HepG2 (cell line): ENCODE data around the gene GCN1. TPM values are rescaled to one million over a fixed set of nuclear protein-coding genes. Genes with fewer than 3 reads are reported as not detected.
A peak's percentile ranks its signal among the peaks of the same experiment; 100 is the strongest.

ENCODE experiments used
- ATM ChIP-seq: fragments of 450-650 bp; IDR thresholded peaks from 2 replicates; pipeline ENCODE4 v1.7.1; 2017; ENCODE audit warnings: mild to moderate bottlenecking, borderline replicate concordance
- HES4 ChIP-seq: sonication (generic); formaldehyde crosslinking; IDR thresholded peaks from 2 replicates; pipeline ENCODE4 v1.9.0; 2021; ENCODE audit warnings: mild to moderate bottlenecking, missing genetic modification reagents, borderline replicate concordance
- IKZF4 ChIP-seq: sonication (generic); formaldehyde crosslinking; IDR thresholded peaks from 2 replicates; pipeline ENCODE4 v1.5.1; 2020; ENCODE audit warnings: borderline replicate concordance, mild to moderate bottlenecking, low read depth, missing genetic modification reagents; ENCODE audit errors: not compliant biosample characterization
- KLF13 ChIP-seq: sonication (generic); formaldehyde crosslinking; IDR thresholded peaks from 2 replicates; pipeline ENCODE4 v1.4.0; 2020; ENCODE audit warnings: mild to moderate bottlenecking, missing genetic modification reagents
- KLF6 ChIP-seq: IDR thresholded peaks from 2 replicates; pipeline ENCODE4 v1.8.0; 2016; ENCODE audit warnings: missing biosample characterization, missing genetic modification reagents
- MED8 ChIP-seq: sonication (generic); formaldehyde crosslinking; IDR thresholded peaks from 2 replicates; pipeline ENCODE4 v1.8.1; 2023; ENCODE audit warnings: mild to moderate bottlenecking, missing genetic modification reagents; ENCODE audit not compliant: insufficient replicate concordance
- MIER3 ChIP-seq: IDR thresholded peaks from 2 replicates; pipeline ENCODE4 v1.6.1; 2016; ENCODE audit warnings: missing compliant biosample characterization, borderline replicate concordance
- NFE2L2 ChIP-seq: fragments of 150-350 bp; IDR thresholded peaks from 2 replicates; pipeline ENCODE4 v1.6.1; 2014; ENCODE audit warnings: low read length
- NR1H2 ChIP-seq: sonication (generic); formaldehyde crosslinking; IDR thresholded peaks from 2 replicates; pipeline ENCODE4 v1.8.1; 2022; ENCODE audit warnings: low read depth, missing genetic modification reagents, borderline replicate concordance
- RBM39 ChIP-seq: fragments of 200-400 bp; formaldehyde crosslinking; IDR thresholded peaks from one replicate; pipeline ENCODE4 v1.6.1; 2018; ENCODE audit warnings: antibody characterized with exemption, mild to moderate bottlenecking, low read depth, low read length; ENCODE audit not compliant: poor library complexity, severe bottlenecking
- REPIN1 ChIP-seq: sonication (generic); formaldehyde crosslinking; IDR thresholded peaks from 2 replicates; pipeline ENCODE4 v1.8.0; 2022; ENCODE audit warnings: missing genetic modification reagents, low read depth, mild to moderate bottlenecking, borderline replicate concordance
- SAP130 ChIP-seq: IDR thresholded peaks from 2 replicates; pipeline ENCODE4 v1.6.1; 2016; ENCODE audit warnings: low read depth
- ZBTB2 ChIP-seq: sonication (generic); formaldehyde crosslinking; IDR thresholded peaks from 2 replicates; pipeline ENCODE4 v1.8.0; 2022; ENCODE audit warnings: low read depth, missing genetic modification reagents
- ZBTB4 ChIP-seq: sonication (generic); formaldehyde crosslinking; IDR thresholded peaks from 2 replicates; pipeline ENCODE4 v1.4.0; 2020; ENCODE audit warnings: missing genetic modification reagents, mild to moderate bottlenecking, borderline replicate concordance
- ZFP1 ChIP-seq: IDR thresholded peaks from 2 replicates; pipeline ENCODE4 v1.6.1; 2016
- ZKSCAN1 ChIP-seq: fragments of 150-350 bp; IDR thresholded peaks from 2 replicates; pipeline ENCODE4 v1.6.1; 2014; ENCODE audit warnings: low read length
- ZNF354B ChIP-seq: sonication (generic); formaldehyde crosslinking; IDR thresholded peaks from 2 replicates; pipeline ENCODE4 v1.8.0; 2022; ENCODE audit warnings: mild to moderate bottlenecking, missing genetic modification reagents
- ZNF552 ChIP-seq: sonication (generic); formaldehyde crosslinking; IDR thresholded peaks from 2 replicates; pipeline ENCODE4 v1.9.0; 2022; ENCODE audit warnings: missing genetic modification reagents, mild to moderate bottlenecking, borderline replicate concordance
- ZNF567 ChIP-seq: sonication (generic); formaldehyde crosslinking; IDR thresholded peaks from 2 replicates; pipeline ENCODE4 v1.8.1; 2023; ENCODE audit warnings: mild to moderate bottlenecking, missing genetic modification reagents, borderline replicate concordance
- ZNF569 ChIP-seq: sonication (generic); formaldehyde crosslinking; IDR thresholded peaks from 2 replicates; pipeline ENCODE4 v1.5.0; 2020; ENCODE audit warnings: mild to moderate bottlenecking, missing genetic modification reagents, moderate library complexity, borderline replicate concordance
- ZSCAN12 ChIP-seq: sonication (generic); formaldehyde crosslinking; IDR thresholded peaks from 2 replicates; pipeline ENCODE4 v1.9.0; 2021; ENCODE audit warnings: mild to moderate bottlenecking, missing genetic modification reagents
- ZSCAN9 ChIP-seq: IDR thresholded peaks from 2 replicates; pipeline ENCODE4 v1.6.1; 2016; ENCODE audit warnings: borderline replicate concordance
- polyA plus RNA-seq, 8 experiments: library from polyadenylated mRNA; depleted of rRNA in 3 of 8; stranded (reverse) in 7 of 8; unstranded in 1 of 8; fragments of >200 nt; fragmentation: Illumina TruSeq in 4 of 8; extraction: Trizol in 4 of 8; gene quantifications; 2 replicates each; pipeline versions ENCODE4 v1.2.1 to v1.2.3, GENCODE V29; 2011 to 2016; ENCODE audit warnings: low read depth in 4 of 8, missing spikeins in 1 of 8, mixed read lengths in 1 of 8; ENCODE audit not compliant: insufficient read depth in 1 of 8
- total RNA-seq, 5 experiments: library from RNA; depleted of rRNA; stranded (reverse); fragments of >200 nt; fragmentation: Illumina TruSeq; extraction: Trizol; gene quantifications; 2 replicates each; pipeline ENCODE4 v1.2.3, GENCODE V29; 2016; ENCODE audit warnings: low read depth in 1 of 5
- TF ChIP-seq, protein P1 (sequence below): sonication (generic); formaldehyde crosslinking; IDR thresholded peaks from 2 replicates; pipeline ENCODE4 v1.4.0; 2020; ENCODE audit warnings: mild to moderate bottlenecking, missing genetic modification reagents

Gene GCN1
- total and polyA plus RNA-seq, 2 of the 13 experiments (the other 11 are each of a cell fraction or from before 2014, with no cell fraction given), result 58.2 to 83.0 TPM

DNA sequence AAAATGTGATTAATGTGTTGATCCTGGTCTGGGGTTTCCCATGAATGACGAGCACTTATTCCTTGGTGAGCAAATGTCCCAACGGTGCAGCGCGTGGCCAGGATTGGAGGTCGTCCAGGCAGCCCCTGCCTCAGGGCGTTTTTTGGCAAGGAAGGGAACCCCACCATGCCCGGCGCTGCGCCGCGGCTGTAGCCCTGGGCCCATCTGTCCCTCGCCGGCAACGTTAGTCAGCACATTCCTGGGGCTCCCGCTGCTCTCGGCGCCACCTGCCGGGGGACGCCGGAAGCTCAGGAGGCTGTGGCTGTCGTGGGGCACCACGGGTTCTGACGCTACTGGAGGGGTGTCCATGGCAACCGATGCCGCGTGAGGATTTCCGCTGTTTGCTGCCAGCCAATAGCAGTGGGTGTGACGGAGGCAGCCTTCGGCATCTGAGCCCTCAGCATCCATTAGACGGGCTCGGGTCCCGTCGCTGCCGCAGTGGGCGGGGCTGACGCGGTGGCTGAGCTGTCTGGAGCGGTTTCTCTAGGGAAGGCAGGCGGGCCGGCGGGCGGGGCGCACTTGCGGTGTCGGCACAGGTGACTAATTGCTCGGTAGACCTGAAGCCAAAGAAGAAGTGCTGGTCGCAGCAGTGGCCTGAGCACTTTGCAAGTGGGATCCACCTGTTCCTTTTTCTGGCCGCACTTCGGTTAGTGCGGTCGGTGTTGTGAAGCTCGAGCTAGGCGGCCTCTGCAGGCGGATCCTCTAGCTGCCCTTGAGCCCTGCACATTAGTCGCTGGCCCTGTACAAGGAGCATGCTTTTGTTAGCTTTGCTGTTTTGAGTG lies 107.5 kb downstream of the GCN1 start (continued):
- TF ChIP-seq ZBTB4 (CRISPR knock-in tag) (peak; percentile 77; the same call in 1 of the 2 replicates), ZNF354B (CRISPR knock-in tag) (no peak), HES4 (CRISPR knock-in tag) (no peak), KLF6 (CRISPR knock-in tag) (no peak), ZNF567 (peak; percentile 78), REPIN1 (CRISPR knock-in tag) (peak; percentile 82; the same call in 1 of the 2 replicates), ZNF552 (no peak), ATM (no peak), ZKSCAN1 (no peak), ZNF569 (CRISPR knock-in tag) (no peak), NFE2L2 (peak; percentile 90), SAP130 (CRISPR knock-in tag) (peak; percentile 99), NR1H2 (CRISPR knock-in tag) (no peak), ZSCAN12 (CRISPR knock-in tag) (no peak), MED8 (no peak), ZFP1 (CRISPR knock-in tag) (peak; percentile 83; the same call in 1 of the 2 replicates), IKZF4 (CRISPR knock-in tag) (peak; percentile 66), KLF13 (CRISPR knock-in tag) (no peak), MIER3 (CRISPR knock-in tag) (peak; percentile 79), RBM39 (peak; percentile 77), ZBTB2 (CRISPR knock-in tag) (peak; percentile 51; the same call in 1 of the 2 replicates), ZSCAN9 (CRISPR knock-in tag) (peak; percentile 38; the same call in 1 of the 2 replicates)
- TF ChIP-seq, protein P1, sequence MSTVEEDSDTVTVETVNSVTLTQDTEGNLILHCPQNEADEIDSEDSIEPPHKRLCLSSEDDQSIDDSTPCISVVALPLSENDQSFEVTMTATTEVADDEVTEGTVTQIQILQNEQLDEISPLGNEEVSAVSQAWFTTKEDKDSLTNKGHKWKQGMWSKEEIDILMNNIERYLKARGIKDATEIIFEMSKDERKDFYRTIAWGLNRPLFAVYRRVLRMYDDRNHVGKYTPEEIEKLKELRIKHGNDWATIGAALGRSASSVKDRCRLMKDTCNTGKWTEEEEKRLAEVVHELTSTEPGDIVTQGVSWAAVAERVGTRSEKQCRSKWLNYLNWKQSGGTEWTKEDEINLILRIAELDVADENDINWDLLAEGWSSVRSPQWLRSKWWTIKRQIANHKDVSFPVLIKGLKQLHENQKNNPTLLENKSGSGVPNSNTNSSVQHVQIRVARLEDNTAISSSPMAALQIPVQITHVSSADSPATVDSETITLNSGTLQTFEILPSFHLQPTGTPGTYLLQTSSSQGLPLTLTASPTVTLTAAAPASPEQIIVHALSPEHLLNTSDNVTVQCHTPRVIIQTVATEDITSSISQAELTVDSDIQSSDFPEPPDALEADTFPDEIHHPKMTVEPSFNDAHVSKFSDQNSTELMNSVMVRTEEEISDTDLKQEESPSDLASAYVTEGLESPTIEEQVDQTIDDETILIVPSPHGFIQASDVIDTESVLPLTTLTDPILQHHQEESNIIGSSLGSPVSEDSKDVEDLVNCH (CRISPR knock-in tag), result no peak
